GM21619 (cell line): ENCODE data around the gene BASP1.
"Not testable (repeated sequence)": the region's sequence is repeated elsewhere in the genome, so short reads cannot be mapped to it uniquely, and the experiment has no call there.

Experiments
- ATAC-seq: cut with Tn5 transposase; IDR thresholded peaks from one replicate; pipeline ENCODE4 v1.9.1; 2021; ENCODE audit not compliant: unreplicated experiment

Gene BASP1

GRCh38 chr5:17190799-17191391 is 26.5 kb upstream of the BASP1 start:
- ATAC-seq, result no peak

DNA sequence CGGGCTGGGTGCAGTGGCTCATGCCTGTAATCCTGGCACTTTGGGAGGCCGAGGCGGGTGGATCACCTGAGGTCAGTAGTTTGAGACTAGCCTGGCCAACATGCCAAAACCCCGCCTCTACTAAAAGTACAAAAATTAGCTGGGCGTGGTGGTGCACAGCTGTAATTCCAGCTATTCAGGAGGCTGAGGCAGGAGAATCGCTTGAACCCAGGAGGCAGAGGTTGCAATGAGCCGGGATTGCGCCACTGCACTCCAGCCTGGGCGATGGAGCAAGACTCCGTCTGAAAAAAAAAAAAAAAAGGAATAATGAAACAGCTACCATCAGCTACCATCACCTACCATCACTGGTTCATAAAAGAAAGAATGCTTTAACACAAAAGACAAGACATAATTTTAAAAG is 25.9 kb upstream of the BASP1 start:
- not testable (repeated sequence) for ATAC-seq

DNA sequence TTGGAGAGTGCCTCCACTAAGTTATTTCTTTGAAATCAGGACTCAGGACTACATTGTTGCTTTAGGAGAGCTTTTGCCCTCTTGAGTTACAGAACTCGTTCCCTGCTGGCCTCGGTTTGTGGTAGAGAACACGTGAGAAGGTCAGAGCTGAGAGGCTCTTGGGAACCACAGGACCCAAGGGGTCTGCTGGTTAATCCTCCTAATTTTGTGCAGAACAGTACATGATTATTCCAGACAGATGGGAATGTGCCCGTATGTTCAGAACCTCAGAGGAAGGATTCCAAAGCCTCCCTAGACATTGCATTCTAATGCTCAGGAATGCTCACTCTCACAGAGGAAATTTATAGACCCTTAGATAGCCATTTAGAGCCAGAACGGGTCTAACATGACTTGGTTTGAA is 25.2 kb upstream of the BASP1 start:
- ATAC-seq, result no peak

DNA sequence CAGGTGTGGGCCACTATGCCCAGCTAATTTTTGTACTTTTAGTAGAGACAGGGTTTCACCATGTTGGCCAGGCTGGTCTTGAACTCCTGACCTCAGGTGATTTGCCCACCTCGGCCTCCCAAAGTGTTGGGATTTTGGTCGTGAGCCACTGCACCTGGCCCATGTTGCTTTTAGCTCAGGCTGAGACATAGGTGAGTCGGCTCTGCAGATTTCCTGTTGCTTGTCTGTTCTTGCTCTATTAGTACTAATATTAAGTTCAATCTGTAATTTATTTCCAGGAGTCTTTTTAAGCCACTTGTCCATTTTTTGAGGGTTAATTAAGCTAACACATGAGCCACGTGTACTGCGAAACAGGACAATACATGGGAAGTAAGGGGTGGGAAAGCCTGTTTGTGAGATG is 21.4 kb upstream of the BASP1 start:
- ATAC-seq, result no peak

DNA sequence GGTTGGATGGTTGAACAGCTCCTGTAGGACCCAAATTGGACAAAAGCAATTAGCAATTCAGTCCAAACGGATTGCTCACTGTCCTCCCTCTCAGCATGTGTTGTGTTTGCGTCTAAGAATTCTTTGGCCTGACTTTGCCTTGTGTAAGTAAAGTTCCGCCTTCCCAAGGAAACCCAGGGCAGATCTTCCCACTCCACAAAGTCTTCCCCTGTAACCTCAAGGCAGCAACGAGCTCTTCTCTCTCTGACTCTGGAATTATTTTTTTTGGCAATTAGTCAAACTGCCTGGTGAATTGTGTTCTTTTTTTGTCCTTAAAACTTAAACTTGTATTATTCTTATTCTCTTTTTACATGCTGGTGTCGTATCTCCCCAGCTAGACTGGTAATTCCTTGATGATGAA is 20.7 kb upstream of the BASP1 start:
- ATAC-seq, result no peak

DNA sequence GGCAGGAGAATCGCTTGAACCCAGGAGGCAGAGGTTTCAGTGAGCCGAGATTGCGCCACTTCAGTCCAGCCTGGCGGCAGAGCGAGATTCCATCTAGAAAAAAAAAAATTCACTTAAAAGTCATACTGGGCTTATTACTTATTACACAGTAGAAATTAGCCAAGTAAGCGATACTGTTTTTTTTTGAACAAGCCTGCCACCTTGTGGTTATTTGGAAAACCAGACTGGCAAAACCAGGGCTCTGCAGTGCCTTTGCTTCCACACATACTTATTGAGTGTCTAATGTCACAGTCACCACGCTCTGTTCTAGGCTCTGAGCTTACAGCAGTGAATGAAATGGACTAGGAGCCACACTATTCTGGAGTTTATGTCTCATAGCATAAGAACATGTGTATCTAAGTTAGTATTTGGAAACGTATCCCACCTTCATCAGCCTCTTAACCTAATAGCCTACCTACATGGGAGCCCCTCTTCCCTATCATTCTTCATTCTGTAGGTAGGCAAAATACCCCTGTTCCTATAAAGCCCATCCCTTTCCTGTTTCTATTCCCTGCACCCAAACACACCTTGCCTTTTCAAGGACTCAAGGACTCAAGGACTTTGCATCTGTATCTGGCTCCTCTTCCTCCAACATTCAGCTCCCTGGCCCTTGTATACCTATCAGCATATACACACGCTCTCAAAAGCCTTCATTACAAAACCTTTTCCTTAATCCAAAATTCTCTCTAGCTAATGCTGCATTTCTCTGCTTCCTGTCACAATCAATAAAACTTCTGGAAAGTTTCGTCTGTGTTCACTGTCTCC is 13.9 kb upstream of the BASP1 start:
- no peak for ATAC-seq

DNA sequence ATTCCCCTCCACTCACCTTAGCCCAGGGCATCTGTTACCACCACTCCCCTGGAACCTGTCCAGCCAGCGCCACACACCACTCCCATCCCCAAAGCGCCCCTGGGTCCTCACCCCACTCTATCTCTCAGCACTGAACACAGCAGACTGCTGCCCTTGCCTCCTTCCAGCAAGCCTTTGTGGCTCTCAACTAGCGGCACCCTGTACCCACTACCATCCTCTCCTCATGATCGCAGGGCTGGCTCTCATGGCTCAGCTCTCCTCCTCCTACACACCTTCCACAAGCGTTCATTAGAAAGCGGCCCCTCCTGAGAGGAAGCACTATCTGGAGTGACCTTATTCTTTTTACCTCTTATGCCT is 13.3 kb upstream of the BASP1 start:
- no peak for ATAC-seq

GRCh38 chr5:17206021-17206420 is 11.4 kb upstream of the BASP1 start:
- no peak for ATAC-seq

DNA sequence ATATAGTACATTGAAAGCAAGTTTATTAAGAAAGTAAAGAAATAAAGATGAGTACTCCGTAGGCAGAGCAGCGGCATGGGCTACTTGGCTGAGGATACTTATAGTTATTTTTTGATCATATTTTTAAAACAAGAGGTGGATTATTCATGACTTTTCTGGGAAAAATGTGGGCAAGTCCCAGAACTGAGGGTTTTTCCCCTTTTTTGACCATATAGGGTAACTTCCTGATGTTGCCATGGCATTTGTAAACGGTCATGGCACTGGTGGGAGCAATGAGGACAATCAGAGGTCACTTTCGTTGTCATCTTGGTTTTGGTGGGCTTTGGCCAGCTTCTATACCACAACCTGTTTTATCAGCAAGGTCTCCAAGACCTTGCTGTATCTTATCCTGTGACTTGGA is 5.2 kb upstream of the BASP1 start:
- ATAC-seq, result no peak

DNA sequence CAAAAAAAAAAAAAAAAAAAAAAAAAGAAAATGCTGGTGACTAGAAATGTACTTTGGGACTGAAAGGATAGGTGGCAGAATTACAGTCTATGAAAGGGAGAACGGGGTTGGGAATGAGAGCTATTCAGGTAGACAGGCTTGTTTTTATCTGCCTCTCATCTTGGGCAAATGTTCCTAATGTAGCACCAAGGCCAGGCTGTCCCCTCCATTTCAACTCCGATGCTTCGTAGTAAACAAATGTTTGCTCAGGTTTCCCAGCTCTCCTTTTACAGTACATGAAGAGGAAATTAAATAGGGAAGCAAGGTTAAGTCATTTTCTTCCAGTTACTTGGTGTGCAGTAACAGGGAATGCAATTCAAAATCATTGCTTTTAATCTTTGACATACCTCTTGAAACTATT is 4.4 kb upstream of the BASP1 start:
- no peak for ATAC-seq

DNA sequence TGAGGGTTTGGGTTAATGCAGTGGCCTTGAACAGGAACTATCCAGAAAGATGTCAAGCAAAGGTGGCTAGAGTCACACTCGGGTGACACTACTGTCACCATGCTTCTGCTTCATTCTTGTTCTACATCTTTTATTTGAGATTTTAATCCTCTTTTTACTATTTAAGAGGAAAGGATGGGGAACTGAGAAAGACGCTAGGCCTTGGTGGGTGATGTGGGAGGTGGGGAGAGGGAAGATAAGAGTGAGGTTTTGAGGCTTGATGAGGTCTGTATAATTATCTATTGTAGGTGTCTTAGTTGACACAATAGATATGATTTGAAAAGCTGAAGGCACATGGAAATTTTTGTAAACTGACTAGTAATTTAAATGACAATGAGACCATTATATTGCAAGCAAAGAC is 3.5 kb upstream of the BASP1 start:
- ATAC-seq, result no peak

DNA sequence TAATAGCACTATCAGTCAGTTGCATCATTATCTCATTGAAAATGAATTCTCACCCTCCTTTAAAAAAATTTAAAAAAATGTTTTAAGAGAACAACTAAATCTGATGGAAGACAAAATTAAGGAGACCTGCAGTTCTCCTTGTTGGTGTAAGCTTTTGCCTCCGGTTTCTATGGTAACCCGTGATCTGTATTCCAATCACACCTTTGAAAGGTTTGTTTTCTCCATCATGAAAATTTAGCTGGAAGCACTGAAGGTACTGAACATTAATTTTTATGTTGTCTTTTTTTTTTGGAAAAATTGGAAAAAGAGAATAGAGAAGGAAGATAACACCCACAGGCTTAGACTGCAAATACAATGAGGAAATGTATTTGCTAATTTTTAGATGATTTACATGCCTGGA is 2.5 kb upstream of the BASP1 start:
- ATAC-seq, result no peak

- no peak for ATAC-seq
Measured at GRCh38 chr5:17215361-17215760, 2.1 kb upstream of the BASP1 start.

GRCh38 chr5:17216176-17216973 is 1.1 kb upstream of the BASP1 start:
- peak; percentile 35 for ATAC-seq

- no peak for ATAC-seq
Measured at GRCh38 chr5:17216974-17217492, 398 bp upstream of the BASP1 start.

- peak; percentile 29 for ATAC-seq
Measured at GRCh38 chr5:17218353-17219005, 1.0 kb downstream of the BASP1 start.

DNA sequence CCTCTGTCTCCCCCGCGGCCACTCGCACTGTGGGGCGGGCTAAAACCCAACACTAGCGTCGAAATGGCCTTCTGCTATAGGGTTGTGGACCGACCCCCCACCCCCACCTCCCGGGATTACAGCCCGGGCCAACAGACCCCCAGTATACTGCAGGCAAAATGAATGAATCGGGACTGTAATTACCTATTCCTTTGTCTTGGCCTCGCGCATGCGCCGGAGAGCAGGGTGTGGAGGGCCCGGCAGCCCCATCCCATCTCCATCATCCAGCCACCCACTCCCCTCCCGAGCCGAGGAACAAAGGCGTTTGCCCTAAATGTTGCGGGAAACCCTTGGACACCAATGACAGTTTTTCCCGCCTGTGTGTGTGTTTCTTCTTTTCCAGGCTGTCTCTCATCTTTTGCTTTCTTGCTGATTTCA is 1.6 kb downstream of the BASP1 start:
- ATAC-seq, result no peak

DNA sequence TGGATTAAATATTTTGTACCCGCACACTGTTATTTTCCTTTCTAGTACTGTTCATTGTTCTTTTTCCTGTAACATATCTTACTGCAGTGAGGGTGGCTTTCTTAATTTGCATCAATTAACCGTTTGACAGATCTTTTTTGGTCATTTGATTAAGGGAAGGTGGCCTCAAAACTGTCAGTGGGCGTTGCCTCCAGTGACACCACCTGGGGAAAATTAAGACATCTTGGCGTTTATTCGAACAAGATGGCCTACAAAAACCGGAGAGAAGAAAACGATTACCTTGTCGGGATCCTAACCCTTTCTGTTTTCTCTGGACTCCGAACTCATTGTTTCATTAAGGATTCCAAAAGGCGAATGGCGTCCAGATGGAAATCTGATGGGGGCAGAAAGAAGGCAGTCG is 2.0 kb downstream of the BASP1 start:
- ATAC-seq, result no peak

- ATAC-seq, result no peak
Measured at GRCh38 chr5:17219992-17220391, 2.6 kb downstream of the BASP1 start.

DNA sequence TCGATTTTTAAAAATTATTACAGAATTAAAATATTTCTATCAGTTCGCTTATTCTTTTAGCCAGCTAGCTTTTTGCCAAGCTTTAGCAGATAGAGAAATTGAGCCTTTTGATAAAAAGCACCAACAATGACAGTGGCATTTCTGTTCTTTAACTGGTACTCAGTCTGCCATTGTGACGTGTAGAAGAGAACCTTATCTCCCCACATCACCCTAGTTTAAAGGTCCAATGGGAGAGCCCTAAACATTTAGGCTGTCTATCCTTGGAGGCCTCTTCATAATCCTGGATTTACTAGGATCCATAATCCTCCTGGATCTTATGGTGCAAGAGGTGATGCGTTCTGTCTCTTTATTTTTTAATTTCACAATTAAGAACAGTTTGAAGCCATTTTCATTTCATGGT is 3.0 kb downstream of the BASP1 start:
- no peak for ATAC-seq

GRCh38 chr5:17221843-17222636 is 4.6 kb downstream of the BASP1 start:
- ATAC-seq, result no peak
